Measurements from ENCODE around the gene LHFPL3.
"Not testable (repeated sequence)": the region's sequence is repeated elsewhere in the genome, so short reads cannot be mapped to it uniquely, and the experiment has no call there.

LHFPL3 gene

DNA sequence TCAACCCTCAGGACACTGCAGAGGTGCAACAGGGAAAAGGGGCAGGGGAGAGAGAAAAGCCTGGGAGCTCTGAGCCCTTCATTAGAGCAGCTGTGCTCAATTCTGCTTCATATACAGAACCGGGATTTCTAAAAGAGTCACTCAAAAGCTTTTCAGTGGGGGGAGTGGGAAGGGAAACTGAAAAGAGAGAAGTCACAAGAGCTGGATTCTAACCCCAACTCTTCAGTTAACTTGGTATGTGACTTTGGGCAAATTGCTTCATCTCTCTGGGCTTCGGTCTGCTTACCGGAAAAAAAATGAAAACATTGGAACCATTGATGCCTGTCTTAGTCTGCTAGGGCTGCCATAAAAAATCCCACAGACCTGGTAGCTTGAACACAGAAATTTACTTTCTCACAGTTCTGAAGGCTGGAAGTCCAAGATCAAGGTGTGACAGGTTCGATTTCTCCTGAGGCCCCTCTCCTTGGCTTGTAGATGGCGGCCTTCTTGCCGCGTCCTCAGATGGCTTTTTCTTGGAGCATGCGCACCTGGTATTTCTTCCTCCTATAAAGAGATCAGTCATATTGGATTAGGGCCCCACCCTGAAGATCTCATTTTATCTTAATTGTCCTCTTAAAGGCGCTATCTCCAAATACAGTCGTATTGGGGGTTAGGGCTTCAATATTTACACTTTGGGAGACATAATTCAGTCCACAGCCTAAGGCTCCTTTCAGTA, 567.3 kb downstream of the LHFPL3 start:
- no peak for DNase-seq (ENCODE audit: low read depth)

DNA sequence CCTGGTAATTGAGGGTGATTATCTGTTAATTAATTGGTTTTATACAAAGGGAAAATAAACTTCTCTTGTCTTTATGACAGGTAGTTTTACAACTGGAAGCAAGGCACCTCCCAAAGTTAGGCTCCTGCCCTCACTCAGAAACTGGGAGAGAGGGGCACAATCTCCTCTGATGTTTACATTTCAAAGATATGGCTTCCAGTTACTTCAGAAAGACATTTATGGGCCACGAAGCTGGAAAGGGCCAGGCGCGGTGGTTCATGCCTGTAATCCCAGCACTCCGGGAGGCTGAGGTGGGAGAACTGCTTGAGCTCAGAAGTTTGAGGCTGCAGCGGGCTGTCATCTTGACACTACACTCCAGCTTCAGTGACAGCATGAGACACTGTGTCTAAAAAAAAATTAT, 570.0 kb downstream of the LHFPL3 start:
- DNase-seq (ENCODE audit: low read depth): no peak

- DNase-seq (ENCODE audit: low read depth): no peak
Measured at GRCh38 chr7:104900525-104901239, 572.3 kb downstream of the LHFPL3 start.

DNA sequence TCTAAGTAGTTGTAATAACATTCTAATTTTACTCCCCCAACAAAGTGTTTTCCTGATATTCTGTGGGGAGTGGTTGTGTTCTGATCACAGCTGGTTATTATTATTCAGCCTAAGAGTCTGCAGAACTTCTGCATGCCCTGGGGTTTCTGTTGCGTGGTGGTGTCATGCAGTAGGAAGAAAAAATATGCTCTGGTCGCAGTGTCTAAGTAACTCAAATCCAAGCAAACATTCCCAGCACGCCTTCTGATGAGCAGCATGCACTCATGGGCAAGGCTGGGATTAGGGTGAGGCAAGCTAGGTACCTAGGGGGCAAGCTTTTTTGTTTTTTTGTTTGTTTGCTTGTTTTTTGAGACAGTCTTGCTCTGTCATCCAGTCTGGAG, 572.8 kb downstream of the LHFPL3 start:
- no peak for DNase-seq (ENCODE audit: low read depth)

- no peak for DNase-seq (ENCODE audit: low read depth)
Measured at GRCh38 chr7:104902183-104902582, 573.8 kb downstream of the LHFPL3 start.

DNA sequence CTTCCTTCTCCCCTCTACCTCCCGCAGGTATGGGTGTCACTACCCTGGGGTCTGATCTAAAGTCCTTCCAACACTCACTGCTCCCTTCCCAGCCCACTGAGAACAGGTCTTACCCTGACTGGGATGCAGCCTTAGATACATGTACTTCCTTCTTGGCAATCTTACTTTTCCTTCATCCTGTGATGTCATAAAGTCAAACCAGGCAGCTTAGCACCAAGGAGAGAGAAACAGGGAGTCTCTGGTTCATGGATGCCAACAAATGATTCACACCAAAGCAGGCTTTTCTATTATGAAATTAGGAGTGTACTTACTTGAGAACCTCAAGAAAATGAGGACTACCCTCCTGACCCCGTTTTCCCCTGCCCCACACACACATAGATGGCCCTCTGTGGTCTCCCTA, 574.6 kb downstream of the LHFPL3 start:
- DNase-seq (ENCODE audit: low read depth): no peak

- DNase-seq (ENCODE audit: low read depth): no peak
Measured at GRCh38 chr7:104903846-104904245, 575.4 kb downstream of the LHFPL3 start.

DNA sequence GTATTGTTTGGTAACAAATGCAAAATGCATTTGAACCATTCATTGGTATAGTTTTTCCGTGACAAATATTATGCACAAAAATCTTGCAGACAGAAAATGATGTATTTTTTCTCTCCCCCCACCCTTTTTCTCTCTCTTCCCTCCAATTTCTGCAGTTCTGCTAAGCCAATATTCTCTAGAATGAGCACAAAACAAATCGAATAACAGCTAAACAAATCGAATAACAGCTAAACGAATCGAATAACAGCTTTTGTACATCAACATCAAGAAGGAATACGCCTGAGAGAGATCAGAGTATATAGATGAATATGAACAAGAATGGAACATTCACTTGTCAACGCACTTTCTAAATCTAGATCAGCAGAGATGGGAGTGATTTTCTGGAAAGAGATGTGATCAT, 577.6 kb downstream of the LHFPL3 start:
- DNase-seq (ENCODE audit: low read depth): no peak

DNA sequence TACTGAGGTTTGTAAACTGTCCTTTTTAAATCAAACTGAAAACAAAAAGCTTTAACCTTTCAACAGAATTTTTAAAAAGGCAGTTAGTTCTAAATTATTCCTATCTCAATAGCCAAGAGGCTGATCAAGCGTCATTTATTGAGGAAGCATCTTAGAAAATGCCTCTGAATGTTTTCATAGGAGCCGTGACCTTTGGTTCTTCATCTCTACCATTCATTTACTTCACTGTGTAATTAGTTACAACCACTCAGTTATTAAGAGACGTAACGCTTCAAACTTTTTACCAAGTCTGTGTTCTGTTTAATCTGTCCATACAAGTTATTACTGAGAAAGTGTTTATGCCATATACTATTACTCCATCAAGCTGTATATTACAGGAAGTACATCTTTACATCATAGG, 578.2 kb downstream of the LHFPL3 start:
- DNase-seq (ENCODE audit: low read depth): no peak

DNA sequence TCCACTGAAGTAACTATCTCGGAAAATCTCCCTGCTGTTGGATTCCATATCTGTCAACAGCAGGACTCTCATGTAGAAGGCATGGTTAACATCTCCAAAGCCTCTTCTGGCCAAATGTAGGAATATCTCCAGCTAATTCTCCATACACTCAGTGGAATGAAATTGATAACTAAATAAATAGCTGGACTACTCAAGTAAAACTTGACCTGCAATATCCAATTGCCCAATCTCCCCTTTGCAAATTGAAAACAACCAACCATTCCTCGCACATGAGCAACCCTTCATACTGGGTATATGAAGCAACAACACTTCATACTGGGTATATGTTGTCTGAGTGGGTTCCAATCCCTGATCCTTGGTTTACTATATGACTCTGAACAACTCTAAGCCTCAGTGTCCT, 580.2 kb downstream of the LHFPL3 start:
- no peak for DNase-seq (ENCODE audit: low read depth)

DNA sequence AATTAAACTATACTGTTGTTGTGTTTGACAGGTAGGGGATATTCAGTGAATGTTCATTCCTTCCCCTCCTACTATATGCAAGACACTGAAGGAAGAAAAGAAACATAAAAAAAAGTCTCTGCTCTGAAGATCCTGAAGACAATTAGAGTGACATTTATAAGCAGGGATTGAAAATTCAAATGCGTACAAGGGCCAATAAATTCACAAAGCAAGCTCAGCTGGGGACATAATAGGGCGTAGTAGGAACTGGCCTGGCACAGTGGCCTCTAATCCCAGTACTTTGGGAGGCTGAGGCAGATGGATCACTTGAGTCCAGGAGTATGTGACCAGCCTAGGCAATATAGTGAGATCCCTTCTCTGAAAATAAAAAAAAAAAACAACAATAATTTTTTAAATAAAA, 580.7 kb downstream of the LHFPL3 start:
- DNase-seq (ENCODE audit: low read depth): no peak

- DNase-seq (ENCODE audit: low read depth): no peak
Measured at GRCh38 chr7:104914421-104914820, 586.0 kb downstream of the LHFPL3 start.

DNA sequence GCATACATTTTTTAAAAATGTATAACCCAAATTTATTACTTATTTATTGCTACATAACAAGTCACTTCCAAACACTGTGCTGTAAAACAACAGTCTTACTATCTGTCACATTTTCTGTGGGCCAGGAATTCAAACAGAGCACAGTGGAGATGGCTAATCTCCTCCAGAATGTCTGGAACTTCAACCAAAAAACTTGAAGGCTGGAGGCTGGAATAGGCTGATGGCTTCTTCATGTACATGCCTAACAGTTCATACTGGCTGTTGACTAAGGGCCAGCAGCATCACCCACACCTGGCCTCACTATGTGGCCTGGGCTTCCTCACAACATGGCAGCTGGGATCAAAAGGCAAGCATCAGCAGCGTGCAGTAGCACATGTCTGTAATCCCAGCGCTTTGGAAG, 593.2 kb downstream of the LHFPL3 start:
- DNase-seq (ENCODE audit: low read depth): no peak

- DNase-seq (ENCODE audit: low read depth): no peak
Measured at GRCh38 chr7:104922182-104923009, 594.0 kb downstream of the LHFPL3 start.

DNA sequence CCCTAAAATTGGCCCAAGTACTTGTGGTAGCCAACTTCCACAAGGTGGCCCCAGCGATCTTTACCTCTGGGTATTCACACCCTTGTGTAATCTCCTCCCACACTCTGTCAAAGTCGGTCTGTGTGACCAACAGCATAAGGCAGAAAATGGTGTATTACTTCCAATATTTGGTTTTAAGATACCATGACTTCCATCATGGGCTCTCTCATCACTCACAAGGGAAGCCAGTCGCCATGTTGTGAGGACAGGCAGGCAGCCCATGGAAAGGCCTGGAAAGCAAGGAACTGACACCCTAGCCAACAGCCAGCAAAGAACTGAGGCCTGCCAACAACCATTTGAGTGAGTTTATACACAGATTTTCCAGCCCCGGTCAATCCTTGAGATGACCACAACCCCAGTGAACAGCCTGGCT, 594.6 kb downstream of the LHFPL3 start:
- peak; percentile 59 for DNase-seq (ENCODE audit: low read depth)

- DNase-seq (ENCODE audit: low read depth): not testable (repeated sequence)
Measured at GRCh38 chr7:104926189-104926588, 597.8 kb downstream of the LHFPL3 start.

- no peak for DNase-seq (ENCODE audit: low read depth)
Measured at GRCh38 chr7:104926601-104927041, 598.2 kb downstream of the LHFPL3 start.

GRCh38 chr7:104927055-104927454, 598.7 kb downstream of the LHFPL3 start:
- no peak for DNase-seq (ENCODE audit: low read depth)

GRCh38 chr7:104928721-104929400, 600.5 kb downstream of the LHFPL3 start:
- DNase-seq (ENCODE audit: low read depth): no peak

- DNase-seq (ENCODE audit: low read depth): no peak
Measured at GRCh38 chr7:104929921-104930320, 601.5 kb downstream of the LHFPL3 start.

- DNase-seq (ENCODE audit: low read depth): no peak
Measured at GRCh38 chr7:104931181-104931781, 602.9 kb downstream of the LHFPL3 start.

DNA sequence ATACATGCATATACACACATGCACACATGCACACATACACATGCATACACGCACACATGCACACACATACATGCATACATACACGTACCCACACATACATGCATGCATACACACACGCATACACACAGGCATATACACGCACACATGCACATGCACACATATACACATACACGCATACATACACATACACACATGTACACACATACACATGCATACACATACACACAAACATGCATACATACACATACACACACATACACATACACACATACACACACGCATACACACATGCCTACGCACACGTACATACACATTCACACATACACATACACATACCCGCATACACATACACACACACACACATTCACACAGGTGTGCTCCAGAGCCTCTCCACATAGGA, 604.6 kb downstream of the LHFPL3 start:
- no peak for DNase-seq (ENCODE audit: low read depth)

All from activated T-helper 9 cell treated with anti-CD3 and anti-CD28 coated beads, Interleukin-2, amount 50 U/mL, for 16 hours (primary cell).